GM12878 (cell line): Measurements from ENCODE around the gene ATRNL1. TPM values are rescaled to one million over a fixed set of nuclear protein-coding genes. Genes with fewer than 3 reads are reported as not detected.

ENCODE experiments used
- ATAC-seq: fragments of 200-7000 bp; cut with Tn5 transposase; 3 replicates; pipeline ENCODE4 v1.9.1; 2020; ENCODE audit warnings: mild to moderate bottlenecking, moderate library complexity
- BruUV-seq: library from RNA; stranded (reverse); fragments of 400-500 nt; replicated peaks from 2 replicates; lab custom pipeline; 2021; lab: Mats Ljungman, UMichigan
- CTCF ChIA-PET: fragments of 300-600 bp; sonication (Branson Sonifier 250); formaldehyde crosslinking; extraction: SDS; loops from one replicate; lab custom pipeline; 2021; ENCODE audit warnings: inconsistent platforms; lab: Yijun Ruan, JAX
- POLR2A ChIA-PET: fragments of 350-600 bp; formaldehyde crosslinking; extraction: SDS; loops from one replicate; lab custom pipeline; 2021; ENCODE audit warnings: inconsistent platforms; lab: Charles Lee
- RAD21 ChIA-PET: fragments of 300-600 bp; sonication (Branson Sonifier 250); formaldehyde crosslinking; loops from one replicate; lab custom pipeline; 2023; ENCODE audit warnings: antibody characterized with exemption; ENCODE audit not compliant: unreplicated experiment; lab: Charles Lee
- SMC1A ChIA-PET: fragments of 300-600 bp; sonication (Branson Sonifier 250); formaldehyde crosslinking; loops from one replicate; lab custom pipeline; 2023; ENCODE audit not compliant: unreplicated experiment, uncharacterized antibody; lab: Charles Lee
- DNase-seq: peaks from one replicate; pipeline ENCODE4 v3.0.0-alpha.2; 2011; ENCODE audit warnings: low read depth, low spot score
- FAIRE-seq: peaks from 3 replicates; lab custom pipeline; 2011; peaks lifted over from hg19 to GRCh38; lab: Jason Lieb, UNC
- H2AFZ ChIP-seq: 2 replicates; pipeline ENCODE4 v1.6.0; 2011; ENCODE audit warnings: low read depth, low read length, control low read depth; ENCODE audit not compliant: control insufficient read depth
- H3K27ac ChIP-seq: 2 replicates; pipeline ENCODE4 v1.5.1; 2011; ENCODE audit warnings: control low read depth; ENCODE audit not compliant: control insufficient read depth, insufficient read depth
- H3K27me3 ChIP-seq, 2 experiments: replicated peaks in 1 of 2; 2 replicates each; pipeline versions ENCODE4 v1.6.0 to v1.6.1; 2011; ENCODE audit warnings: low read length in 1 of 2; ENCODE audit not compliant: control insufficient read depth in 2 of 2, insufficient read depth in 2 of 2
- H3K36me3 ChIP-seq, 2 experiments: 2 replicates each; pipeline ENCODE4 v1.5.1; 2011; ENCODE audit warnings: low read length in 1 of 2; ENCODE audit not compliant: control insufficient read depth in 2 of 2, insufficient read depth in 2 of 2
- H3K4me1 ChIP-seq: 2 replicates; pipeline ENCODE4 v1.6.1; 2011; ENCODE audit warnings: mild to moderate bottlenecking, low read length, moderate library complexity, mixed read lengths; ENCODE audit not compliant: control insufficient read depth, insufficient read depth
- H3K4me2 ChIP-seq: 2 replicates; pipeline ENCODE4 v1.6.0; 2011; ENCODE audit warnings: control low read depth; ENCODE audit not compliant: control insufficient read depth, insufficient read depth
- H3K4me3 ChIP-seq: fragments of 200-600 bp; sonication (generic); 2 replicates; pipeline ENCODE4 v1.5.1; 2016
- H3K79me2 ChIP-seq: 2 replicates; pipeline ENCODE4 v1.6.0; 2011; ENCODE audit warnings: low read length; ENCODE audit not compliant: control insufficient read depth, insufficient read depth
- H3K9ac ChIP-seq: 2 replicates; pipeline ENCODE4 v1.8.0; 2011; ENCODE audit warnings: low read length, control low read depth, mixed read lengths; ENCODE audit not compliant: control insufficient read depth, insufficient read depth
- H3K9me3 ChIP-seq: replicated peaks from 3 replicates; pipeline ENCODE4 v1.5.1; 2011; ENCODE audit warnings: mild to moderate bottlenecking, low read length; ENCODE audit not compliant: control insufficient read depth, insufficient read depth
- H4K20me1 ChIP-seq: 2 replicates; pipeline ENCODE4 v1.6.0; 2011; ENCODE audit not compliant: control insufficient read depth, insufficient read depth
- BCL11A ChIP-seq: IDR thresholded peaks from 2 replicates; pipeline ENCODE4 v1.6.1; 2011; ENCODE audit warnings: low read depth, low read length
- CEBPB ChIP-seq, 2 experiments: fragments of 150-350 bp in 1 of 2; IDR thresholded peaks; 2 replicates each; pipeline ENCODE4 v1.6.1; 2012 to 2014; ENCODE audit warnings: low read depth in 2 of 2, low read length in 2 of 2, borderline replicate concordance in 1 of 2, inconsistent platforms in 1 of 2
- CHD2 ChIP-seq: IDR thresholded peaks from 2 replicates; pipeline ENCODE4 v1.6.1; 2011; ENCODE audit warnings: low read depth, low read length, improper control_type of control experiment, borderline replicate concordance
- FOXM1 ChIP-seq: IDR thresholded peaks from 2 replicates; pipeline ENCODE4 v1.6.1; 2012; ENCODE audit warnings: low read depth, mild to moderate bottlenecking, inconsistent platforms, low read length, moderate library complexity
- GATAD2B ChIP-seq: fragments of 450-650 bp; conservative IDR thresholded peaks from 2 replicates; pipeline ENCODE4 v1.6.1; 2017; ENCODE audit warnings: low read depth, mild to moderate bottlenecking, moderate library complexity
- HDAC6 ChIP-seq: fragments of 200-600 bp; sonication (generic); IDR thresholded peaks from one replicate; pipeline ENCODE4 v1.8.0; 2017; ENCODE audit warnings: antibody characterized with exemption; ENCODE audit not compliant: unreplicated experiment
- MYB ChIP-seq: fragments of 150-350 bp; IDR thresholded peaks from 2 replicates; pipeline ENCODE4 v1.6.1; 2014; ENCODE audit warnings: mild to moderate bottlenecking, low read depth, low read length, borderline replicate concordance
- POLR2A ChIP-seq: IDR thresholded peaks from 2 replicates; pipeline ENCODE4 v1.6.1; 2011; ENCODE audit warnings: low read depth, mild to moderate bottlenecking, low read length
- SMARCA5 ChIP-seq: fragments of 450-650 bp; IDR thresholded peaks from 2 replicates; pipeline ENCODE4 v1.6.1; 2017; ENCODE audit warnings: mild to moderate bottlenecking
- SMC3 ChIP-seq: IDR thresholded peaks from 2 replicates; pipeline ENCODE4 v1.6.1; 2011; ENCODE audit warnings: low read length, improper control_type of control experiment, borderline replicate concordance
- SREBF1 ChIP-seq: IDR thresholded peaks from 2 replicates; pipeline ENCODE4 v1.6.1; 2012; ENCODE audit warnings: mild to moderate bottlenecking, low read length
- ZNF274 ChIP-seq: IDR thresholded peaks from one replicate; pipeline ENCODE4 v1.8.0; 2011; ENCODE audit not compliant: insufficient read length, insufficient read depth
- in situ Hi-C: fragments of 300-500 bp; cut with MboI; formaldehyde crosslinking; loops from 9 replicates; pipeline ENCODE4 v1.14.3; 2018; ENCODE audit warnings: mixed read lengths
- intact Hi-C: fragments of 100-400 bp; cut with micrococcal nuclease; formaldehyde crosslinking; loops from one replicate; pipeline ENCODE4 v1.14.2; 2022; ENCODE audit not compliant: unreplicated experiment
- polyA plus RNA-seq, 11 experiments: library from polyadenylated mRNA; depleted of rRNA in 4 of 11; unstranded in 6 of 11; stranded (reverse) in 5 of 11; fragments of >200 nt; fragmentation: Nextera tagmentation in 4 of 11; fragmentation: Illumina TruSeq in 1 of 11; extraction: Ambion mirVana in 4 of 11; extraction: Trizol in 1 of 11; gene quantifications; 1 replicate in 1 of 11; 2 replicates in 10 of 11; pipeline versions ENCODE4 v1.2.1 to v1.2.3, GENCODE V29; 2011 to 2016; ENCODE audit warnings: inconsistent platforms in 2 of 11, missing spikeins in 2 of 11, low read depth in 1 of 11
- total RNA-seq, 4 experiments: library from RNA; depleted of rRNA in 3 of 4; stranded (reverse); fragments of >200 nt in 3 of 4; fragmentation: Illumina TruSeq in 1 of 4; extraction: Trizol in 1 of 4; gene quantifications; 2 replicates each; pipeline versions ENCODE4 v1.2.1 to v1.2.3, GENCODE V29; 2013 to 2021
- TF ChIP-seq, protein P1 (sequence below): IDR thresholded peaks from 2 replicates; pipeline ENCODE4 v1.6.1; 2011; ENCODE audit warnings: borderline replicate concordance, low read depth, mild to moderate bottlenecking, moderate library complexity, mixed read lengths, low read length; ENCODE audit not compliant: insufficient read depth; ENCODE audit errors: extremely low read length
- TF ChIP-seq, protein P2 (sequence below): IDR thresholded peaks from 2 replicates; pipeline ENCODE4 v1.6.1; 2012; ENCODE audit warnings: mild to moderate bottlenecking, low read depth, low read length
- TF ChIP-seq, protein P3 (sequence below): fragments of 450-650 bp; IDR thresholded peaks from 2 replicates; pipeline ENCODE4 v1.6.1; 2018; ENCODE audit warnings: borderline replicate concordance, mild to moderate bottlenecking; ENCODE audit not compliant: partially characterized antibody
- TF ChIP-seq, protein P4 (sequence below): fragments of 450-650 bp; IDR thresholded peaks from 2 replicates; pipeline ENCODE4 v1.6.1; 2016; ENCODE audit warnings: mild to moderate bottlenecking

The ATRNL1 gene
- total and polyA plus RNA-seq, 10 of the 15 experiments (the other 5 are each of a cell fraction or from before 2014, with no cell fraction given): 0.03 to 1.4 (median 0.34) TPM

DNA sequence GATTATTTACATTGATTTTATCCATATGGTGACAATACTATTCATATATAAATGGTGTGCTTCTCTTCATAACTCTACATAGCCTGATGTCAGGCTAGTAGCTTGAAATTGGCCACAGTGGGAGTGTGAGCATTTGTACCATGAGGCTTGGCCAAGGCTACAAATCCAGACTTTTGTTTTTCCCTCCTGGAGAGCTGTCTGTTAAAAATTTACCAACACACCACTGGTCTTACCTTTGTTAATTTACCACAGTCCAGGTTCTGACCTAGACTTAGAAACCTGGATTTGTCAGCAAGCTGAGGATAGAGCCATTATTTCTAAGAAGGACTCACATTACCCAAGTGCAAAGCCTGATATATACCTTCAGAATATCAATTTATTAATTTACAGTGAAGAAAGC lies 45.5 kb upstream of the ATRNL1 start:
- no peak overlapping the region for H3K27ac ChIP-seq
- ATAC-seq (no peak), DNase-seq (no peak), FAIRE-seq (no peak)
- POLR2A ChIA-PET: no interaction called here
- intact Hi-C loops (no loop called here), in situ Hi-C loops (no loop called here)
- RAD21 ChIA-PET: no interaction called here
- no peaks in the 10 kb centered on the region for H3K9me3 ChIP-seq
- no peaks in the 10 kb centered on the region for H3K4me1 ChIP-seq
- BruUV-seq: no TSS peak
- TF ChIP-seq, protein P1, sequence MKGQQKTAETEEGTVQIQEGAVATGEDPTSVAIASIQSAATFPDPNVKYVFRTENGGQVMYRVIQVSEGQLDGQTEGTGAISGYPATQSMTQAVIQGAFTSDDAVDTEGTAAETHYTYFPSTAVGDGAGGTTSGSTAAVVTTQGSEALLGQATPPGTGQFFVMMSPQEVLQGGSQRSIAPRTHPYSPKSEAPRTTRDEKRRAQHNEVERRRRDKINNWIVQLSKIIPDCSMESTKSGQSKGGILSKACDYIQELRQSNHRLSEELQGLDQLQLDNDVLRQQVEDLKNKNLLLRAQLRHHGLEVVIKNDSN: no peak
- TF ChIP-seq, protein P2, sequence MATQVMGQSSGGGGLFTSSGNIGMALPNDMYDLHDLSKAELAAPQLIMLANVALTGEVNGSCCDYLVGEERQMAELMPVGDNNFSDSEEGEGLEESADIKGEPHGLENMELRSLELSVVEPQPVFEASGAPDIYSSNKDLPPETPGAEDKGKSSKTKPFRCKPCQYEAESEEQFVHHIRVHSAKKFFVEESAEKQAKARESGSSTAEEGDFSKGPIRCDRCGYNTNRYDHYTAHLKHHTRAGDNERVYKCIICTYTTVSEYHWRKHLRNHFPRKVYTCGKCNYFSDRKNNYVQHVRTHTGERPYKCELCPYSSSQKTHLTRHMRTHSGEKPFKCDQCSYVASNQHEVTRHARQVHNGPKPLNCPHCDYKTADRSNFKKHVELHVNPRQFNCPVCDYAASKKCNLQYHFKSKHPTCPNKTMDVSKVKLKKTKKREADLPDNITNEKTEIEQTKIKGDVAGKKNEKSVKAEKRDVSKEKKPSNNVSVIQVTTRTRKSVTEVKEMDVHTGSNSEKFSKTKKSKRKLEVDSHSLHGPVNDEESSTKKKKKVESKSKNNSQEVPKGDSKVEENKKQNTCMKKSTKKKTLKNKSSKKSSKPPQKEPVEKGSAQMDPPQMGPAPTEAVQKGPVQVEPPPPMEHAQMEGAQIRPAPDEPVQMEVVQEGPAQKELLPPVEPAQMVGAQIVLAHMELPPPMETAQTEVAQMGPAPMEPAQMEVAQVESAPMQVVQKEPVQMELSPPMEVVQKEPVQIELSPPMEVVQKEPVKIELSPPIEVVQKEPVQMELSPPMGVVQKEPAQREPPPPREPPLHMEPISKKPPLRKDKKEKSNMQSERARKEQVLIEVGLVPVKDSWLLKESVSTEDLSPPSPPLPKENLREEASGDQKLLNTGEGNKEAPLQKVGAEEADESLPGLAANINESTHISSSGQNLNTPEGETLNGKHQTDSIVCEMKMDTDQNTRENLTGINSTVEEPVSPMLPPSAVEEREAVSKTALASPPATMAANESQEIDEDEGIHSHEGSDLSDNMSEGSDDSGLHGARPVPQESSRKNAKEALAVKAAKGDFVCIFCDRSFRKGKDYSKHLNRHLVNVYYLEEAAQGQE: no peak
- no peak for TF ChIP-seq HDAC6
- TF ChIP-seq, protein P3, sequence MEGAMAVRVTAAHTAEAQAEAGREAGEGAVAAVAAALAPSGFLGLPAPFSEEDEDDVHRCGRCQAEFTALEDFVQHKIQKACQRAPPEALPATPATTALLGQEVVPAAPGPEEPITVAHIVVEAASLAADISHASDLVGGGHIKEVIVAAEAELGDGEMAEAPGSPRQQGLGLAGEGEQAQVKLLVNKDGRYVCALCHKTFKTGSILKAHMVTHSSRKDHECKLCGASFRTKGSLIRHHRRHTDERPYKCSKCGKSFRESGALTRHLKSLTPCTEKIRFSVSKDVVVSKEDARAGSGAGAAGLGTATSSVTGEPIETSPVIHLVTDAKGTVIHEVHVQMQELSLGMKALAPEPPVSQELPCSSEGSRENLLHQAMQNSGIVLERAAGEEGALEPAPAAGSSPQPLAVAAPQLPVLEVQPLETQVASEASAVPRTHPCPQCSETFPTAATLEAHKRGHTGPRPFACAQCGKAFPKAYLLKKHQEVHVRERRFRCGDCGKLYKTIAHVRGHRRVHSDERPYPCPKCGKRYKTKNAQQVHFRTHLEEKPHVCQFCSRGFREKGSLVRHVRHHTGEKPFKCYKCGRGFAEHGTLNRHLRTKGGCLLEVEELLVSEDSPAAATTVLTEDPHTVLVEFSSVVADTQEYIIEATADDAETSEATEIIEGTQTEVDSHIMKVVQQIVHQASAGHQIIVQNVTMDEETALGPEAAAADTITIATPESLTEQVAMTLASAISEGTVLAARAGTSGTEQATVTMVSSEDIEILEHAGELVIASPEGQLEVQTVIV: no peak
- no peak for TF ChIP-seq CHD2
- no peak for TF ChIP-seq SMARCA5
- TF ChIP-seq MYB: no peak
- no peak for TF ChIP-seq CEBPB (IDR thresholded peaks at IDR 0.05; ENCODE audit: borderline replicate concordance in 1 of 2, low read depth in 2 of 2, low read length in 2 of 2)
- no peak for TF ChIP-seq ZNF274
- no peak for TF ChIP-seq FOXM1
- TF ChIP-seq SMC3: no peak
- TF ChIP-seq, protein P4, sequence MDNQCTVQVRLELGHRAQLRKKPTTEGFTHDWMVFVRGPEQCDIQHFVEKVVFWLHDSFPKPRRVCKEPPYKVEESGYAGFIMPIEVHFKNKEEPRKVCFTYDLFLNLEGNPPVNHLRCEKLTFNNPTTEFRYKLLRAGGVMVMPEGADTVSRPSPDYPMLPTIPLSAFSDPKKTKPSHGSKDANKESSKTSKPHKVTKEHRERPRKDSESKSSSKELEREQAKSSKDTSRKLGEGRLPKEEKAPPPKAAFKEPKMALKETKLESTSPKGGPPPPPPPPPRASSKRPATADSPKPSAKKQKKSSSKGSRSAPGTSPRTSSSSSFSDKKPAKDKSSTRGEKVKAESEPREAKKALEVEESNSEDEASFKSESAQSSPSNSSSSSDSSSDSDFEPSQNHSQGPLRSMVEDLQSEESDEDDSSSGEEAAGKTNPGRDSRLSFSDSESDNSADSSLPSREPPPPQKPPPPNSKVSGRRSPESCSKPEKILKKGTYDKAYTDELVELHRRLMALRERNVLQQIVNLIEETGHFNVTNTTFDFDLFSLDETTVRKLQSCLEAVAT: no peak
- no peak for TF ChIP-seq SREBF1
- no peak for TF ChIP-seq BCL11A
- no peak for TF ChIP-seq POLR2A
- no peak for TF ChIP-seq GATAD2B
- no peaks in the 10 kb centered on the region for H3K79me2 ChIP-seq
- SMC1A ChIA-PET: interaction anchor here (1.5 kb wide), 1 partner anchor 46 kb away, joined by 3 read pairs; no protein-coding TSS in a partner anchor
- CTCF ChIA-PET: interaction anchor here (1.3 kb wide), 1 partner anchor 12 kb away, joined by 3 read pairs; no protein-coding TSS in a partner anchor
- H4K20me1 ChIP-seq: no peaks in the 10 kb centered on the region
- no peak overlapping the region for H3K4me3 ChIP-seq
- no peaks in the 10 kb centered on the region; a peak in 2 of 4 replicates for H3K27me3 ChIP-seq
- no peak overlapping the region for H3K4me2 ChIP-seq
- H3K9ac ChIP-seq: no peak overlapping the region
- H3K36me3 ChIP-seq: no peaks in the 10 kb centered on the region
- no peak overlapping the region for H2AFZ ChIP-seq
